ES-I3 (cell line): ENCODE data around the gene AK5.

ENCODE experiments used
- H3K36me3 ChIP-seq: 2 replicates; pipeline ENCODE4 v1.6.1; 2013; ENCODE audit warnings: mild to moderate bottlenecking, low read length, control low read depth, moderate library complexity; ENCODE audit not compliant: insufficient read depth
- H3K4me1 ChIP-seq: 2 replicates; pipeline ENCODE4 v1.6.1; 2013; ENCODE audit warnings: mild to moderate bottlenecking, control low read depth, low read length; ENCODE audit not compliant: insufficient read depth
- H3K9ac ChIP-seq: 2 replicates; pipeline ENCODE4 v1.6.1; 2013; ENCODE audit warnings: low read depth, mild to moderate bottlenecking, low read length, moderate library complexity
- H3K9me3 ChIP-seq: 2 replicates; pipeline ENCODE4 v1.6.1; 2013; ENCODE audit warnings: mild to moderate bottlenecking, low read length, moderate library complexity; ENCODE audit not compliant: control insufficient read depth, insufficient read depth

The AK5 gene

GRCh38 chr1:77350012-77350770 lies 68.4 kb downstream of the AK5 start:
- H3K36me3 ChIP-seq = no peaks in the 10 kb centered on the region
- no peaks in the 10 kb centered on the region for H3K9me3 ChIP-seq
- 0 out of 2 replicates have a peak, but pooled peaks cover 5% of the 10 kb centered on the region for H3K4me1 ChIP-seq
- no peak overlapping the region for H3K9ac ChIP-seq

GRCh38 chr1:77354536-77354935 lies 72.7 kb downstream of the AK5 start:
- no peaks in the 10 kb centered on the region for H3K9me3 ChIP-seq
- H3K4me1 ChIP-seq = no peaks in the 10 kb centered on the region
- no peaks in the 10 kb centered on the region for H3K36me3 ChIP-seq
- no peak overlapping the region for H3K9ac ChIP-seq

DNA sequence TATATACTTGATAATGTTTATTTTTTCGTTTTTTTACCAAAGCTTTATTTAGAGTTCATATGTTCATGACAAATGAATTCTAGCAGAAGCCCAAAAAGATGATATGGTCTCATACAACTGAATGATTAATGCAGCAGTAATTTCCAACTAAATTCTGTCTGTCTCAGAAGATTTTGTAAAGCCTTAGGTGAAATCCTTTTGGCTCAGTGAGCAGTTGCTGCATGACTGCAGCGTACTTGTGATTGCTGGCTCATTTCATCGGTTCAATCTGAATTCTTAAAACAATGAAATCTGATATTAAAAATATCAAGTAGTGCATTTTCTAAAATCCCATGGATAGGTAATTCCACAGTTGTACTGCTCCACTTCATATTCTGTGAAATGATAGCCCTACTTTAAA lies 73.2 kb downstream of the AK5 start:
- Histone ChIP-seq H3K9ac (no peak overlapping the region), H3K36me3 (no peaks in the 10 kb centered on the region), H3K4me1 (no peaks in the 10 kb centered on the region), H3K9me3 (no peaks in the 10 kb centered on the region)

DNA sequence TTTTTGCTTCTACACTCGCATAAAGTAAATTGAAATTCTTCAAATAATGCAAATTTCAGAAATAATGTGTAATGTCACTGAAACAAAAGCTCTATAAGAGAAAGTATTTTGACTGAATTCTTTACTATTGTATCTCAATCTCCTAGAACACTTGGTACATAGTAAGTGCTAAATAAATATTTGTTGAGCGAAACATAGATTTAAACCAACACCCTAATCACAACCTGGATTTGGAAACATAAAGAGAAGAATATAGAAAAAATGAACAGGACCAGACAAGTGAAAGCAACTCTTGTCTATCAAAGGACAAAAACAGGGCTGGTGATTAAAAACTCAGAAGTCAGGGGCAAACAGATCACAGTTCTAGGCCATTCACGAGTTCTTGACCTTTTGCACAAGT lies 74.3 kb downstream of the AK5 start:
- Histone ChIP-seq H3K4me1 (no peaks in the 10 kb centered on the region), H3K9me3 (no peaks in the 10 kb centered on the region), H3K9ac (no peak overlapping the region)

GRCh38 chr1:77360256-77360655 lies 78.4 kb downstream of the AK5 start:
- Histone ChIP-seq H3K36me3 (no peaks in the 10 kb centered on the region), H3K9me3 (no peaks in the 10 kb centered on the region), H3K4me1 (no peaks in the 10 kb centered on the region), H3K9ac (no peak overlapping the region)

More for the DNA sequence above, 74.3 kb downstream of the AK5 start:
- H3K36me3 ChIP-seq = no peaks in the 10 kb centered on the region

DNA sequence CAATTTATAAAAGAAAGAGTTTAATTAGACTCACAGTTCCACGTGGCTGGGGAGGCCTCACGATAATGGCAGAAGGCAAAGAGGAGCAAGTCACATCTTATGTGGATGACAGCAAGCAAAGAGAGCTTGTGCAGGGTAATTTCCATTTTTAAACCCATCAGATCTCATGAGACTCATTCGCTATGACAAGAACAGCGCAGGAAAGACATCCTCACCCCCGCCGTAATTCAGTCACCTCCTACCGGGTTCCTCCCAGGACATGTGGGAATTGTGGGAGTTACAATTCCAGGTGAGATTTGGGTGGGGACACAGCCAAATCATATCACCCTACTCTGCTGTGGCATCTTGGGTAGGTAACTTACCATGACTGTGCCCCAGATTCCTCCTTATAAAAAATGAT lies 79.8 kb downstream of the AK5 start:
- H3K36me3 ChIP-seq = no peaks in the 10 kb centered on the region
- no peak overlapping the region for H3K9ac ChIP-seq
- H3K9me3 ChIP-seq = no peaks in the 10 kb centered on the region
- no peaks in the 10 kb centered on the region for H3K4me1 ChIP-seq

- Histone ChIP-seq H3K9ac (no peak overlapping the region), H3K36me3 (no peaks in the 10 kb centered on the region), H3K4me1 (0 out of 2 replicates have a peak, but pooled peaks cover 3% of the 10 kb centered on the region)
These were observed 88.3 kb downstream of the AK5 start for GRCh38 chr1:77370161-77370560.

GRCh38 chr1:77370583-77371306 lies 88.9 kb downstream of the AK5 start:
- no peaks in the 10 kb centered on the region for H3K36me3 ChIP-seq
- H3K9ac ChIP-seq = no peak overlapping the region
- 0 out of 2 replicates have a peak, but pooled peaks cover 3% of the 10 kb centered on the region for H3K4me1 ChIP-seq
- no peaks in the 10 kb centered on the region for H3K9me3 ChIP-seq

More at GRCh38 chr1:77370161-77370560, 88.3 kb downstream of the AK5 start:
- no peaks in the 10 kb centered on the region for H3K9me3 ChIP-seq

- 0 out of 2 replicates have a peak, but pooled peaks cover 3% of the 10 kb centered on the region for H3K4me1 ChIP-seq
- no peak overlapping the region for H3K9ac ChIP-seq
- H3K36me3 ChIP-seq = no peaks in the 10 kb centered on the region
- no peaks in the 10 kb centered on the region for H3K9me3 ChIP-seq
These were observed 89.6 kb downstream of the AK5 start for GRCh38 chr1:77371396-77371795.

GRCh38 chr1:77373702-77374101 lies 91.9 kb downstream of the AK5 start:
- no peak overlapping the region for H3K9ac ChIP-seq
- H3K9me3 ChIP-seq = no peaks in the 10 kb centered on the region
- H3K36me3 ChIP-seq = no peaks in the 10 kb centered on the region
- H3K4me1 ChIP-seq = 0 out of 2 replicates have a peak, but pooled peaks cover 3% of the 10 kb centered on the region

DNA sequence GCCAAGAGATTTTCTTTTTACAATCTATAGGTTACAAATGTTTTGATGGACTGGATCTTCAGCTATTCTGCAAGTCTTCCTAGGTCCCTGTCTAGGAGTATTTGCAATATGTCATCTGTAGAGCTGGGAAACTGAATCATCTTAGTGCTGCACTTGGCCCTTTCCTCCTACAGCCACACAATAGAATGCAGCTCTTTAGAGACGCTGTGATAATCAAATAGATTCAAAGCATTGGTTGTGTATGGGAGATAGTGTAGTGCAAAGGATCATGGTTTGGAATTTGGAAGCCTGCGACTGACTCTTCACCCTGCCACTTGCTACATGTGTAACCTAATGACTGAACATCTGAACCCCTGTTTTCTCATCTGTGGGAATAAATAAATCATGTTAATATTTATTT lies 93.7 kb downstream of the AK5 start:
- no peaks in the 10 kb centered on the region for H3K36me3 ChIP-seq
- H3K9me3 ChIP-seq = no peaks in the 10 kb centered on the region
- H3K4me1 ChIP-seq = 0 out of 2 replicates have a peak, but pooled peaks cover 3% of the 10 kb centered on the region
- H3K9ac ChIP-seq = no peak overlapping the region

DNA sequence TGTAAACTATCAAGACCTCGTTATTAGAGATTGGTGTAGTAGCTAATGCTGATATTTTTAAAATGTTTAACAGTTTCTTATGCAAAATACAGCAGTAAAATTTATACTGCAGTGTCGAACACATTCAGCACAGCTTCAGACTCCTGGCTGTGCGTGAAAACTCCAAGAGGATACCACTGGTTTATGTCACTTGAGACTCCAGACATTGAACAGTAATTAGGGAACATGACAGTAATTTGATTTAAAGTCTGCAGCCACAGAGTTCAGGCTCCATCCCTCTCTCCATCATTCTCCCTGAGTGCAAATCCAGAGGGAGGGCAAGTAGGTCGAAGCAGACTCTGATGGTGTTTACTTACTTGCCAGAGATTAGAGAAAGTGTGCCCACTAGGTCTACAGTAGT lies 94.2 kb downstream of the AK5 start:
- H3K4me1 ChIP-seq = 0 out of 2 replicates have a peak, but pooled peaks cover 2% of the 10 kb centered on the region
- H3K9ac ChIP-seq = no peak overlapping the region
- no peaks in the 10 kb centered on the region for H3K36me3 ChIP-seq
- no peaks in the 10 kb centered on the region for H3K9me3 ChIP-seq

DNA sequence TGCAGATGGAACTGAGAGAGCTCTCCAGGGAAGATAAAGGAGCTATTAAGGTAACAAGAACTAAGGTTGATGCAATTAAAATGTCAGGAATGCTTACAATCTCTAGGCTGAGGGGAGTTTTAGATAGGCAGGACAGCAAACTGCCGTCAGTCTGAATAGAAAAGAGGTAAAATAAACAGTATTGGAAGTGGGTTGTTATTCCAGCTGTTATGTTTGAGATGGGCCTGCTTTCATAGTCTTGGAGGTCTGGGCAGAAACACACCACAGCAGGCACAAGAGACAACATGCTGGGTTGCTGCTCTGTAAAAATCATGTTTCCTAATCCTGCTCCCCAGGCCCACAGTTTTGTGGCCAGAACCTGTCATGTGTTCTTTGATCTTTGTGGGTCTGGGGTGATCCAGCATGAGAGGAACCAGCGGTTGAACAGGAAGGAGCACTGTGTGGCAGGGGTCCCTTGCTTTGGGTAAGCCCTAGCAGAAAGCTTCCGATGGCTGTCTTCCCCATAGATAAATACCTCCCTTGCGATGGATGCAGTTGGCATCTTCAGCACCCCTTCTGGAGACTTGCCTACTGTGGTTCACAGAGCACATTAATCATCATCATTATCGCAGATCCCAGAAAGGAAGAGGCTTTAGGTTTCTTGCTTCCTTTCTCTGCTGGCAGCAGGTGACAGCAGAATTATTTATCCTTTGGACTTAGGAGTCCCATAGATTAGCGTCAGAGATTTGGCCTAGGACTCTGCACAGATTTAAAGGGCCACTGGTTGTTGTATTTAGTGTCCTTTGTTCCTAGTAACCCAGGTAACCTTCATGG lies 97.1 kb downstream of the AK5 start:
- Histone ChIP-seq H3K4me1 (no peaks in the 10 kb centered on the region), H3K9ac (no peak overlapping the region), H3K9me3 (no peaks in the 10 kb centered on the region), H3K36me3 (no peaks in the 10 kb centered on the region)

- no peaks in the 10 kb centered on the region for H3K36me3 ChIP-seq
- H3K4me1 ChIP-seq = 0 out of 2 replicates have a peak, but pooled peaks cover 3% of the 10 kb centered on the region
- H3K9me3 ChIP-seq = no peaks in the 10 kb centered on the region
- no peak overlapping the region for H3K9ac ChIP-seq
These were observed 100.5 kb downstream of the AK5 start for GRCh38 chr1:77382366-77382765.
